A673 (cell line): ENCODE measurements around the gene FKRP. TPM values are rescaled to one million over a fixed set of nuclear protein-coding genes. Genes with fewer than 3 reads are reported as not detected.

Experiments
- BruUV-seq: library from RNA; stranded (reverse); fragments of 400-500 nt; replicated peaks from 2 replicates; lab custom pipeline; 2021; lab: Mats Ljungman, UMichigan
- CTCF ChIA-PET: fragments of 300-600 bp; sonication (Branson Sonifier 250); formaldehyde crosslinking; loops from one replicate; lab custom pipeline; 2022; ENCODE audit warnings: antibody characterized with exemption; lab: Charles Lee
- POLR2A ChIA-PET: fragments of 300-600 bp; sonication (Branson Sonifier 250); formaldehyde crosslinking; loops from one replicate; lab custom pipeline; 2022; ENCODE audit warnings: antibody characterized with exemption; ENCODE audit not compliant: low non-redundant PET; lab: Charles Lee
- DNase-seq: peaks from one replicate; pipeline ENCODE4 v3.0.0-alpha.2; 2015; ENCODE audit warnings: low spot score
- H3K27ac ChIP-seq: fragments of 200-600 bp; sonication (generic); 2 replicates; pipeline ENCODE4 v1.5.1; 2016; ENCODE audit warnings: mixed run types, low read depth, mild to moderate bottlenecking, mixed read lengths, antibody characterized with exemption, low read length; ENCODE audit not compliant: poor library complexity, severe bottlenecking
- H3K27me3 ChIP-seq: fragments of 200-600 bp; sonication (generic); replicated peaks from 2 replicates; pipeline ENCODE4 v1.6.1; 2017; ENCODE audit warnings: mixed run types, low read depth, mild to moderate bottlenecking, mixed read lengths, antibody characterized with exemption, low read length; ENCODE audit not compliant: insufficient read depth, poor library complexity
- H3K36me3 ChIP-seq: fragments of 200-600 bp; sonication (generic); 2 replicates; pipeline ENCODE4 v1.6.1; 2016; ENCODE audit warnings: mixed run types, mild to moderate bottlenecking, mixed read lengths, antibody characterized with exemption, low read length; ENCODE audit not compliant: insufficient read depth, poor library complexity, severe bottlenecking
- H3K4me1 ChIP-seq: fragments of 200-600 bp; sonication (generic); 2 replicates; pipeline ENCODE4 v1.6.1; 2017; ENCODE audit warnings: mixed run types, mild to moderate bottlenecking, mixed read lengths, antibody characterized with exemption, low read length; ENCODE audit not compliant: insufficient read depth, poor library complexity, severe bottlenecking
- H3K4me3 ChIP-seq: fragments of 200-600 bp; sonication (generic); 2 replicates; pipeline ENCODE4 v1.5.1; 2016; ENCODE audit warnings: low read depth, mixed run types, mild to moderate bottlenecking, mixed read lengths, low read length; ENCODE audit not compliant: poor library complexity, severe bottlenecking
- H3K9me3 ChIP-seq: fragments of 200-600 bp; sonication (generic); 2 replicates; pipeline ENCODE4 v1.6.1; 2016; ENCODE audit warnings: mixed run types, low read depth, mild to moderate bottlenecking, mixed read lengths, antibody characterized with exemption, low read length; ENCODE audit not compliant: poor library complexity, severe bottlenecking
- CTCF ChIP-seq: fragments of 300-800, 200-600 bp; sonication (generic); conservative IDR thresholded peaks from 2 replicates; pipeline ENCODE4 v1.5.1; 2017; ENCODE audit warnings: low read depth, mild to moderate bottlenecking, antibody characterized with exemption, low read length, moderate library complexity, mixed read lengths
- EZH2 ChIP-seq: fragments of 200-600 bp; sonication (generic); IDR thresholded peaks from 2 replicates; pipeline ENCODE4 v1.6.1; 2017; ENCODE audit warnings: borderline replicate concordance, low read depth, mild to moderate bottlenecking, mixed read lengths, antibody characterized with exemption, low read length; ENCODE audit not compliant: poor library complexity, severe bottlenecking
- intact Hi-C: fragments of 100-400 bp; cut with micrococcal nuclease; formaldehyde crosslinking; loops from one replicate; pipeline ENCODE4 v1.10.0; 2022; ENCODE audit not compliant: unreplicated experiment
- total RNA-seq: library from RNA; stranded (reverse); gene quantifications from 2 replicates; pipeline ENCODE4 v1.2.3, GENCODE V29; 2021

Gene FKRP
- total RNA-seq, 1 experiment from 2014 or later, result 23.6 TPM

DNA sequence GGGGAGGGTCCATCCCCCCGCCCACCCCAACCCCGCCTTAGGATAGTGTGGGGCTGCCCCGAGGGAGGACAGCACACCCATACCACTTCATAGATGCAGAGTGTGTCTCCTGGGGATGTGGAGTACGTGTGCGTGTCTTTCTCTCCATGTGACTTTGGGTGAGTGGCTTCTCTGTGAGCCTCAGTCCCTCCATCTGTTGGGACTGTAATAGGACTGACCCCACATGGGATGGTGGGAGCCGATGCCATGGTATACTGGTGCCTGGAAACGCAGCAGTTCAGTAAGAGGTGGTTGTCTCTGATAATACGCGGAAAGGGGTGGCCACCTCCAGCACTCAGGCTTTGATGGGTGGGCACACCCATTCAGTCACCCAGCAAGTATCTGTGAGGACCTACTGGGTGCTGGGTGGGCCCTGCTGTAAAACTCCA is 28.1 kb upstream of the FKRP start:
- Histone ChIP-seq H3K4me1 (peaks cover 20% of the 10 kb centered on the region), H3K4me3 (peak overlapping the region; percentile 73), H3K27me3 (no peaks in the 10 kb centered on the region), H3K36me3 (peaks cover 22% of the 10 kb centered on the region), H3K27ac (no peak overlapping the region), H3K9me3 (no peaks in the 10 kb centered on the region)
- no peak for DNase-seq
- intact Hi-C loops, result no loop called here
- TF ChIP-seq CTCF, result no peak
- no peak for TF ChIP-seq EZH2
- POLR2A ChIA-PET, result no interaction called here
- CTCF ChIA-PET, result no interaction called here
- no TSS peak for BruUV-seq

GRCh38 chr19:46718157-46718933 is 27.5 kb upstream of the FKRP start:
- intact Hi-C loops, result no loop called here
- CTCF ChIA-PET, result no interaction called here

DNA sequence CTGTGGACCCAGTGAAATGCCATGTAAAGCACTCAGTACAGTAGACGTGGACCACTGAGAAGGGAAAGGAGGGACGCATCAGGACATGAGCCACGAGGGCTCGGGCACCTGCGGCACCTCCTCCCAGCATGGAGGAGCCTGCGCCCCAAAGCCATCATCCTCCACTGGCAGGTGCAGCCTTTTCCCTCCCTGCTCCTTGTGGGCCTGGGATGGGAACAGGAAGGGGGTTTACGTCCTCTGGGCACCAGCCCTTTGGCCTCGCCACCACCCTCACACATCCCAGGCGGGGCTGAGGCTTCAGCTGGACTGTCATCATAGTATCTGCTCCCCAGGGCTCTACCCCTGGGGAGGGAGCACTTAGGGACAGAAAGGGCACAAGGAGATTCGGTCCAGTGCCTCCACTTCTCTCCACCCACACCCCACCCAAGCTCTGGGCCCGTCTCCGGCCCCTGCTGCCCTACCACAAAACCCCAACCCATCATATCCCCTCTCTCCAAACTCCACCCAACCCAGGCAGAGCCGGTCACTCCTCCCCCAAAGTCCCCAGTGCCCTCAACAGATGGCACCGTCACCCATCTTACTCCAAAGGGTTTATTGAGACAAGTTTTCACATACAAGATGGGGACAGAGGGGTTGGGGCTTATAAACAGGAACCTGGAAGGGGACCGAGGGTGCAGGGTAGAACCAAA is 26.8 kb upstream of the FKRP start:
- Histone ChIP-seq H3K36me3 (peaks cover 33% of the 10 kb centered on the region), H3K27me3 (no peaks in the 10 kb centered on the region), H3K27ac (no peak overlapping the region), H3K9me3 (no peaks in the 10 kb centered on the region), H3K4me3 (no peak overlapping the region), H3K4me1 (peaks cover 20% of the 10 kb centered on the region)
- ChIA-PET POLR2A (no interaction called here), CTCF (no interaction called here)
- TF ChIP-seq CTCF, result no peak
- no peak for TF ChIP-seq EZH2
- no peak for DNase-seq
- no TSS peak for BruUV-seq
- intact Hi-C loops, result no loop called here

More at GRCh38 chr19:46718157-46718933, 27.5 kb upstream of the FKRP start:
- TF ChIP-seq CTCF (no peak), EZH2 (no peak)
- no peak overlapping the region for H3K4me3 ChIP-seq
- peaks cover 28% of the 10 kb centered on the region for H3K36me3 ChIP-seq
- peaks cover 20% of the 10 kb centered on the region for H3K4me1 ChIP-seq
- no peaks in the 10 kb centered on the region for H3K27me3 ChIP-seq
- no TSS peak for BruUV-seq
- H3K27ac ChIP-seq, result no peak overlapping the region
- POLR2A ChIA-PET, result no interaction called here
- DNase-seq, result no peak
- no peaks in the 10 kb centered on the region for H3K9me3 ChIP-seq
